GM10248 (cell line): ENCODE measurements around the gene TUBGCP2.

Source experiments
- CTCF ChIA-PET: fragments of 300-600 bp; sonication (Branson Sonifier 250); formaldehyde crosslinking; extraction: SDS; loops from one replicate; lab custom pipeline; 2021; ENCODE audit warnings: antibody characterized with exemption; lab: Yijun Ruan, JAX
- POLR2A ChIA-PET: fragments of 350-650 bp; sonication (Branson Sonifier 250); formaldehyde crosslinking; extraction: SDS; loops from one replicate; lab custom pipeline; 2020; ENCODE audit warnings: antibody characterized with exemption; lab: Yijun Ruan, JAX
- DNase-seq: peaks from one replicate; pipeline ENCODE4 v3.0.0; 2012; ENCODE audit errors: extremely low spot score
- TF ChIP-seq, protein P1 (sequence below): IDR thresholded peaks from 2 replicates; pipeline ENCODE4 v1.5.1; 2012; ENCODE audit warnings: mild to moderate bottlenecking, low read depth; ENCODE audit errors: extremely low read depth, missing control alignments, control extremely low read depth

Gene TUBGCP2

DNA sequence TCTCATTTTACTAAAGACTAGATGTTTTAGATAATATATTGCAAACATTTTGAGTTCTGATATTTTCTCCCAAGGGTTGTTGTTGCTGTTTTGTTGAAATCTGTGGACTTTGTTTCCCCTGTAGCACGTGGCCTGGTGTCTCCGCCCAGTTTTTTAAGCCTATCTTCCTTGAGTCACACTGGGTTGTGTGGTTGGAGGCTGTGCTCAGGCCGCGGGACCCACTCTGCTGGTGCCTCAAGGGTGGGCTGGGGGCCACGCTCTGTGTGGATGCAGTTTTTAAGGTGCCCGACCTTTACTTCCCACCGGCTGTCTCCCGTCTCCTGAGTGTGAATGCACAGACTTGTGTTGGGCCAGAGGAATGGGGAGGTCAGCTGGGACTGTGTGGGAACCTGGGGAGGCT lies 34.3 kb upstream of the TUBGCP2 start:
- no peak for DNase-seq

DNA sequence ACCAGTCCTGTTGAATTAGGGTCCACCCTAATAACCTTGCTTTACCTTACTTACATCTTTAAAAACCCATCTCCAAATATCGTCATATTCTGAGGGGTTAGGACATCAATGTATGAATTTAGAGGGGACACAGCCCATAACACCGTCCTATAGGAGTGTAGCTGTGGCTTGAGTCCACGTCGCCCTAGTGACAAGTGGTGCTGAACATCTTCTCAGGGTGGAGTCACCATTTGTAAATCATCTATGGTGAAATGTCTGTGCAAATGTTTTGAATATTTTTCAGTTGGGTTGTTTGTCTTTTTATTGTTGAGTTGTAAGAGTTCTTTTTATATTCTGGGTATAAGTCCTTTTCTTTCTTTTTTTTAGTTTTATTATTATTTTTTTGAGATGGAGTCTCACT lies 33.3 kb upstream of the TUBGCP2 start:
- CTCF ChIA-PET: interaction anchor here (1.4 to 2.1 kb wide), 2 partner anchors 11 to 13 kb away, joined by 3 to 14 read pairs; no protein-coding TSS in a partner anchor
- TF ChIP-seq, protein P1, sequence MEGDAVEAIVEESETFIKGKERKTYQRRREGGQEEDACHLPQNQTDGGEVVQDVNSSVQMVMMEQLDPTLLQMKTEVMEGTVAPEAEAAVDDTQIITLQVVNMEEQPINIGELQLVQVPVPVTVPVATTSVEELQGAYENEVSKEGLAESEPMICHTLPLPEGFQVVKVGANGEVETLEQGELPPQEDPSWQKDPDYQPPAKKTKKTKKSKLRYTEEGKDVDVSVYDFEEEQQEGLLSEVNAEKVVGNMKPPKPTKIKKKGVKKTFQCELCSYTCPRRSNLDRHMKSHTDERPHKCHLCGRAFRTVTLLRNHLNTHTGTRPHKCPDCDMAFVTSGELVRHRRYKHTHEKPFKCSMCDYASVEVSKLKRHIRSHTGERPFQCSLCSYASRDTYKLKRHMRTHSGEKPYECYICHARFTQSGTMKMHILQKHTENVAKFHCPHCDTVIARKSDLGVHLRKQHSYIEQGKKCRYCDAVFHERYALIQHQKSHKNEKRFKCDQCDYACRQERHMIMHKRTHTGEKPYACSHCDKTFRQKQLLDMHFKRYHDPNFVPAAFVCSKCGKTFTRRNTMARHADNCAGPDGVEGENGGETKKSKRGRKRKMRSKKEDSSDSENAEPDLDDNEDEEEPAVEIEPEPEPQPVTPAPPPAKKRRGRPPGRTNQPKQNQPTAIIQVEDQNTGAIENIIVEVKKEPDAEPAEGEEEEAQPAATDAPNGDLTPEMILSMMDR: no peak
- no peak for DNase-seq
- POLR2A ChIA-PET: no interaction called here

More for the DNA sequence above, 34.3 kb upstream of the TUBGCP2 start:
- CTCF ChIA-PET: interaction anchor here (1.9 kb wide), 1 partner anchor 13 kb away, joined by 8 read pairs; no protein-coding TSS in a partner anchor
- POLR2A ChIA-PET: no interaction called here
- TF ChIP-seq, protein P1: no peak

DNA sequence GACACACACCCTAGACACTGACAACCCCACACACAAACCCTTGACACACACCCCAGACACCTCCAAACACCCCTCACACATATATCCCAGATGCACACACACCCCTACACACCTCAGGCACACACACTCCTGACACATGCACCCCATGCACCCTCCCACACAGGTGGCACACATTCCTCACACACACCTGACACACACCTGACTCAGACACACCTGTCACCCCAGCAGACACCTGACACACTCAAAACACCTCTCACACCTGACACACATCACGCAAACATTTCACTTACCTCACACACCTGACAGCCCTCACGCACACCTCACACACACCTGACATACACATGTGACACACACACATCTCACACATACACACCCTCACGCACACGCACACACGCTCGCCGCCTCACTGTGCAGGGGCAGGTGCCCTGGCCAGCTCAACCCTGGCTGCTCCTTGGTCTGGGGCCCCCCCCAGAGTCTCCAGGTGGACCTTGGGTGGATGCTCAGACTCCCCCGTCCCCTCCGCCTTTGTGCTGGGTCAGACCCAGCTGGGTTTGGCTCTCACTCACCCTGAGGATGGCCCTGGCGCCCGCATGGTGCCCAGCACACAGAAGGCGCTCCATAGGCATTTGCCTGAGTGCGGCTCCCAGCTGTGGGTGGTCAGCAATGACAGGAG lies 31.2 kb upstream of the TUBGCP2 start:
- TF ChIP-seq, protein P1: no peak
- no peak for DNase-seq
- CTCF ChIA-PET: interaction anchor here (2.1 kb wide), 1 partner anchor 11 kb away, joined by 14 read pairs; no protein-coding TSS in a partner anchor
- POLR2A ChIA-PET: no interaction called here

DNA sequence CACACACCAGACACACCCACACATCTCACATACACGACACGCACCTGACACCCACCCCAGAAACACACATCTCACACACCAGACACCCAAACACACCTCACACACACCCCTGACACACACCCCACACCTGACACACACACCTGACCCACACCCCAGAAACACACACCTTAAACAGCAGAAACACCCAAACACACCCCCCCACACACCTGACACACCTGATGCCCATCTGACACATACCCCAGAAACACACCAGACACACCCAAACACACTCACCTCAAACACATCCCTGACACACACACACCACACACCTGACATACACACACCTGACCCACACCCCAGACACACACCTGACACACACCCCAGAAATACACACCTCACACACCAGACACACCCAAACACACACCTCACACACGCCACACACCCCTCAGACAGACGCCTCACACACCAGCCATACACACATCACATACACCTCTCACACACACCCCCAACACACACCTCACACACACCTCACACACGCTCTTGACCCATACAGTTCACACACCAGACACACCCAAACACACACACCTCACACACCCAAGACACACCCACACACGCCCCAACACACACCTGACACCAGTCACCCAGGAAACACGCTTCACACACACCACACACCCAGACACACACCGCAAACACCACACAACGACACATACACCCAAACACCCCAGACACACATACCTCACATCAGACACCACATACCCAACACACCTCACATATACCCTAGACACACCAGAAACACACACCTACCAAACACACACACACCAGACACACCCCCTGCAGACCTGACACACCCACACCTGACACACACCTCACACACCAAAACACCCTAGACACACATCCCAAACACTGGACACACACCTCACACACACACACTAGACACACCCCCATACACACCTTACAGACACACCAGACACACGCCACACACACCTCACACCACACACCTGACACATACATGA lies 29.7 kb upstream of the TUBGCP2 start:
- CTCF ChIA-PET: no interaction called here
- TF ChIP-seq, protein P1: no peak
- DNase-seq: no peak
- POLR2A ChIA-PET: no interaction called here

DNA sequence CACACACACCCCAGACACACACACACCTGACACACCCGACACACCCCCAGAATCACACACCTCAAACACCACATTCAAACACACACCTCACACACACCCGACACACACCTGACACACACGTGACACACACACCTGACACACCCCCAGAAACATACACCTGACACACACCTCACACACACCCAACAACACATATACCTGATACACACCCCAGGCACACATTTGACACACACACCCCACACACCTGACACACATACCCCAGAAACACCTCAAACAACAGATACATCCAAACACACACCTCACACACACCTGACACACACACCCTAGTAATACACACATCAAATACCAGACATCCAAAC lies 28.7 kb upstream of the TUBGCP2 start:
- ChIA-PET POLR2A (no interaction called here), CTCF (no interaction called here)
- TF ChIP-seq, protein P1: no peak
- no peak for DNase-seq

DNA sequence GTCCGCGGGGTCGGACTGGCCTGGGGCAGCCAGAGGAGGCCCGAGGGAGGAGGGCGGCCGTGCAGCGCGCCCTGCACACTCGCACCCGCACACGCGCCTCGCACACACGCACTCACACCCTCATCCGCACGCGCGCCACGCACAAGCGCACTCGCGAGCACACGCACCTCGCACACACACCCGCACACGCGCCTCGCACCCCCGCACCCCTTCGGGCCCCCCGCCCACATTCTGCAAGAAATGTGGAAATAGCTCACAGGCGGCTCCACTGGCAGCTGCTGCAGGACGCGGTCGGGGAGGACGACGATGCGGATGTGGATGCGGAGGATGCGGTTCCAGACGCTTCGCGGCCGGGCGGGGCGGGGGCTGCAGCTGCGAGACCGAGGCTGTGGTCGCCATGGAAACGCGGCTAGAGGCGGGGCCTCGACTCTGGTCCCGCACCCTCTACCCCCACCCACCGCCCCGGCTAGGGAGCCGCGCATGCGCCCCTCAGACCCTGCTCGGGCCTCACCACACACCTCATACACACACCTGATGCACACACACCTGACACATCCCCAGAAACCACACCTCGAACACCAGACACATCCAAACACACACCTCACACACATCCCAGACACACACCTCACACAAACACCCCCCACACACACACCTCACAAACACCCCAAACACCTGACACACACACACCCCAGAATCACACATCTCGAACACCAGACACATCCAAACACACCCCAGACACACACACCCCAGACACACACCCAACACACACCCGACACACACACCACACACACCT lies 28.1 kb upstream of the TUBGCP2 start, which contains the start of gene CALY:
Gene CALY (minus strand): TSS at position 320 of the 793 bp plus-strand sequence. CDS start 7,907 bp downstream, outside the sequence.
- ChIA-PET POLR2A (no interaction called here), CTCF (no interaction called here)
- TF ChIP-seq, protein P1: no peak
- DNase-seq: peak; percentile 63
